Daoy (cell line): ENCODE measurements around the gene CARF. TPM values are rescaled to one million over a fixed set of nuclear protein-coding genes. Genes with fewer than 3 reads are reported as not detected.
"Not testable (repeated sequence)": the region's sequence is repeated elsewhere in the genome, so short reads cannot be mapped to it uniquely, and the experiment has no call there.

ENCODE experiments used
- DNase-seq: peaks from one replicate; pipeline ENCODE4 v3.0.0-alpha.2; 2015; ENCODE audit warnings: low read depth
- total RNA-seq: library from RNA; depleted of rRNA; stranded (reverse); fragments of >200 nt; shearing (Covaris generic); gene quantifications from 2 replicates; pipeline ENCODE4 v1.2.3, GENCODE V29; 2014

The CARF gene
- total RNA-seq, 1 experiment from 2014 or later = 5.8 TPM

- no peak for DNase-seq
These were observed 26.9 kb downstream of the CARF start for GRCh38 chr2:202938960-202939359.

- DNase-seq = no peak
These were observed 29.7 kb downstream of the CARF start for GRCh38 chr2:202941771-202942170.

- no peak for DNase-seq
These were observed 32.3 kb downstream of the CARF start for GRCh38 chr2:202944408-202944807.

- no peak for DNase-seq
These were observed 32.7 kb downstream of the CARF start for GRCh38 chr2:202944816-202945215.

GRCh38 chr2:202945497-202945896 is 33.4 kb downstream of the CARF start:
- no peak for DNase-seq

- DNase-seq = not testable (repeated sequence)
These were observed 37.3 kb downstream of the CARF start for GRCh38 chr2:202949333-202949732.

GRCh38 chr2:202950592-202950991 is 38.5 kb downstream of the CARF start:
- no peak for DNase-seq

- no peak for DNase-seq
These were observed 48.4 kb downstream of the CARF start for GRCh38 chr2:202960524-202960923.

GRCh38 chr2:202963712-202964111 is 51.6 kb downstream of the CARF start:
- DNase-seq = no peak

- peak; percentile 78 for DNase-seq
These were observed 53.9 kb downstream of the CARF start for GRCh38 chr2:202965810-202966460.

- DNase-seq = not testable (repeated sequence)
These were observed 57.3 kb downstream of the CARF start for GRCh38 chr2:202969404-202969803.

- no peak for DNase-seq
These were observed 64.7 kb downstream of the CARF start for GRCh38 chr2:202976809-202977208.

- no peak for DNase-seq
These were observed 70.9 kb downstream of the CARF start for GRCh38 chr2:202982779-202983491.

GRCh38 chr2:202989749-202990148 is 77.7 kb downstream of the CARF start:
- no peak for DNase-seq

GRCh38 chr2:202990501-202990900 is 78.4 kb downstream of the CARF start:
- no peak for DNase-seq

- DNase-seq = not testable (repeated sequence)
These were observed 85.0 kb downstream of the CARF start for GRCh38 chr2:202997113-202997512.

- DNase-seq = no peak
These were observed 90.2 kb downstream of the CARF start for GRCh38 chr2:203002054-203002821.

- no peak for DNase-seq
These were observed 91.6 kb downstream of the CARF start for GRCh38 chr2:203003716-203004115.

GRCh38 chr2:203014456-203015199 is 102.6 kb downstream of the CARF start, which contains the start of gene NBEAL1:
Gene NBEAL1 (plus strand): TSS chr2:203014875. CDS start chr2:203016385, 1,510 bp downstream.
- peak; percentile 99 for DNase-seq

- DNase-seq = no peak
These were observed 104.6 kb downstream of the CARF start for GRCh38 chr2:203016716-203017115.

GRCh38 chr2:203018181-203018580 is 106.1 kb downstream of the CARF start:
- no peak for DNase-seq

- DNase-seq = no peak
These were observed 107.1 kb downstream of the CARF start for GRCh38 chr2:203019142-203019541.
